Measurements from ENCODE around the gene PTPN9. TPM values are rescaled to one million over a fixed set of nuclear protein-coding genes. Genes with fewer than 3 reads are reported as not detected.
"Not testable (repeated sequence)": the region's sequence is repeated elsewhere in the genome, so short reads cannot be mapped to it uniquely, and the experiment has no call there.

The PTPN9 gene
- total RNA-seq, 1 experiment from 2014 or later, result 24.0 TPM

DNA sequence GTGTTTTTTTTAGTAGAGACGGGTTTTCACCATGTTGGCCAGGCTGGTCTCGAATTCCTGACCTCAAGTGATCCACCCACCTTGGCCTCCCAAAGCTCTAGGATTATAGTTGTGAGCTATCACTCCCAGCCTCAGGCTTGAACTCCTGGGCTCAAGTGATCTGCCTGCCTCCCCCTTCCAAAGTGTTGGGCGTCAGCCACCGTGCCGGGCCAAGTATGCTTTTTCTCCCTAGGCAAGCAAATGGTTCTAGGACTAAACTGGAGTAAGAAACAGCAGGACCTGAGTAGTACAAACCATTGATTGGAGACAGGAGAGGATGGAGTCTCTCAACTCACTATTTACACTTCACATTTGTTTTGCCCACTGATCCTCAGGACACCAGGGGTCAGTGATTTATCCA lies 4.6 kb upstream of the PTPN9 start:
- DNase-seq (ENCODE audit: low read depth), result no peak

DNA sequence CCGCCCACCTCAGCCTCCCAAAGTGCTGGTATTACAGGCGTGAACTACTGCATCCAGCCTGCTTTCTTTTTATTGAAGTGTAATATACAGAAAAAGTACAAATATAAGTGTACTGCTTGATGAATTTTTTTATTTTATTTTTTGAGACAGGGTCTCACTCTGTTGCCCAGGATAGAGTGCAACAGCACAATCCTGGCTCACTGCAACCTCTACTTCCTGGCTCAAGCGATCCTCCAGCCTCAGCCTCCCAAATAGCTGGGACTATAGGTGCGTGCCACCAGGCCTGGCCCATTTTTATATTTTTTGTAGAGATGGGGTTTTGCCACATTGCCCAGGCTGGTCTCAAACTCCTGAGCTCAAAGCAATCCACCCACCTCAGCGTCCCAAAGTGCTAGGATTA lies 3.8 kb upstream of the PTPN9 start:
- not testable (repeated sequence) for DNase-seq (ENCODE audit: low read depth)

DNA sequence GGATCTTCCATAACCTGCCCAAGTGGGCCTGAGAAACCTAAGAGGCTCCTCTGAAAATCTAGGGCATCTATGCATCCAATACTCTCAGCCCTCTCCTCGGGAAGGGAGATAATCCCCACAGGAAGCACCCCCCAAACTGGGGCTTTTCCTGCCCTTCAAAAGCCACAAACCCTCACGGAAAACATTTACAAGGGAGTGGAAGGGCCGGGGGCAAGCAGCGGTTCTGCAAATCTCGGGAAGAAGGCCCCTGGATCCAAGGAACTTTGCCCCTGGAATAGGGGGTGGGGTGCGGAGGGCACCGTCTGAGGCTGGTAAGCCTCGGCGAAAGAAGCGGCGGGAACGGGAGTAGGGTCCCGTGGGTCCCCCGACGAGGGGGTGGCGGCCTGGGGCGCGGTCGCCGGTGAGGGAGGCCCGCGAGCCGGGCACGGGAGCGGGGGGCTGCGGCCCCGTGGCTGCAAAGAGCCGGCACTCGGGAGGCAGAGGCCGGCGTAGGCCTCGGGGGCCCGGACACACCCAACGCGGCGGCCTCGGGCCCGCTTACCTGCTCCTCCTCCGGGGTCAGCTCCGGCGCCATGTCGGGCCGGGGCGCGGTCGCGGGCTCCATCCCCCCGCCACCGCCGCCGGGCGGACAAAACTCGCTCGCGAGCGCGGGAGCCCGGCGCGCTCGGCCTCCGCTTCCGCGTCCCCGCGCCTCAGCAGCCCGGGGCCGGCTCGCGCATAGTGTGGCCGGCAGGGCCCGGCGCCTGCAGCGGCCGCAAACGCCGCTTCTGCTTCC lies 755 bp downstream of the PTPN9 start:
- DNase-seq (ENCODE audit: low read depth), result no peak

DNA sequence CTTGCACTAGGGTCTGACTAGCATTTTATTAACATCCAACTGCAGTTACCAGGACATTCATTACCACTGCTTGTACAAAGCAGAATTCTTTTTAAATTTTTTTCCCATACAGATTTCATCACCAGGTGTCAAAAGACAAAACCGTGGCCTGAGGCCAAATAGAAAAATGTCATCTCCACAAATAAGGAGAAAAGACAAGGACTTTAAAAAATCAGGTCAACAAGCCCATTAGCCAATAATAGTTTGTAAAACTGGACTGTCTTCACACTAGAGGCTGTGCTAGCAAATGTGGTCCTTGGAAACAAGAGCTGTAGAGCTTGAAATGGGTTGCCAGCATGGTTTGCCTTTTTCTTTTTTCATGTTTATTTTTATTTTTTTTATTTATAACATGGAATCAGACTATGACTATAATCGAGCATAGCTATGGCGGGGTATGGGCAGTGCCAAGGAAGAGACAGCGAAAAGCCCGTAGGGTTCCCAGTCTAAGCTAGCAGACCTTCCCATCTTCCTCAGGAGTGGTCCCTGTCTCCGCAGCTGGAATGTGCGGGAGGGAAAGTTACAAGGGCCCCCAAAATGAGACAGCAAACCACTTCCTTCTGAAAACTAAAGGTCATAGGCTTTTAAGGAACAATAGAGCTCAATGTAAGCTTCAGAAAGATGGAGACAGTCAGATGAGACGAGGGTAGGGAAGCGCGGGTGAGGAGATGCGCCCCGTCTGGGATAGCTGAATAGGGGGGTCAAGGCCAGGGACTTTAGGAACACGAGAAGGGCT lies 1.5 kb downstream of the PTPN9 start:
- DNase-seq (ENCODE audit: low read depth), result no peak

DNA sequence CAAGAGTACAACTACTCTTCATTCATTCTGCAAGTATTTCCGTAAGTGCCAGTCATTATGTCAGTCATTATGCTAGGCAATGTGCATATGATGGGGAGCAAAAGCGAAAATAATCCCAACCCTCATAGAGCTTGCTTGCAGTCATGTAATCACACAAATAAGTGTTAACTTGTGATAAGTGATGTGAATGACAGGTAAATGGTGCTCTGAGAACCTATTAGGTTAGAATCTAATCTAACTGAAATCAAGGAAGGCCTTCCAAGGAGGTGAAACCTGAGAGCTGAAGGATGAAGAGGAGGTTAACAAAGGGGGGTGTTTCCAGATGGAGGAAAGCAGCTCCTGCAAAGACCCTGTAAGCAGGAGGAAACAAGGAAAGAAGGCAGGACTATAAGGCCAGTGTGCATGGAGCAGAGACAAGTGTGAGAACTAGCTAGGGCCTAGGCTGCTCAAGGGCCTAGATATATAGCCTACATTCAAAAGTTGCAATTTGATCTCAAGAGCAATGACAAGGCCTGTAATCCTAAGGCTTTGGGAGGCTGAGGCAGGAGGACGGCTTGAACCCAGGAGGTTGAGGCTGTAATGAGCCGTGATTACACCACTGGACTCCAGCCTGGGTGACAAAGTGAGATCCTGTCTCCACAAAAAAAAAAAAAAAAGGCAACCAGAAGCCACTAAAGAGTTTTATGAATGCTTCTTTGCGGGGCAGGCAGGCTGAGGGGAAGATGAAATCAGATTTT lies 5.3 kb downstream of the PTPN9 start:
- DNase-seq (ENCODE audit: low read depth), result no peak

DNA sequence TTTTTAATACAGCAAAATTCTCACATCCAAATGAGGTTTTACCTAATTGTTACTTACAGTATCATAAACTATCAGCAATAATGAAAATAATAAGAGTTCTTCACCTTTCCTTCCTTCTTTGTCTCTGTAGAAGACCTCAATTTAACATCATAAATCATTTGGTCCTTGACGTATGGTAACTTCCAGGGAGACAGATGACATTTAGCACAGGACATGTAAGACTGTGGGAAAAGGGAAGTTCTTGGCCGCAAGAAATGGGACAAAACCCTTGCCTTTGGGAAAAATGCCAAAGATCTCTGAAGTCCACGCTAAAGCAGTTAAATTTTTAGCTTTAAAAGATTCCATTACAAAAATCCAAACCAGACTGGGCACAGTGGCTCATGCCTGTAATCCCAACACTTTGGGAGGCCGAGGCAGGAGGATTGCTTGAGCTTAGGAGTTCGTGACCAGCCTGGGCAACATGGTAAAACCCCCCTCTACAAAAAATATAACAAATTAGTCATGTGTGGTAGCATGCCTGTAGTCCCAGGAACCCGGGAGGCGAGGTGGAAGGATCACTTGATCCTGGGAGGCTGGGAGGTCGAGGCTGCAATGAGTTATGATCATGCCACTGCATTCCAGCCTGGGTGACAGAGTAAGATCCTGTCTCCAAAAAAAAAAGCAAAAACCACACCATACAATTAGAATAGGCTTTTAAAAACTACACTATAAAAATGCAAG lies 8.8 kb downstream of the PTPN9 start:
- DNase-seq (ENCODE audit: low read depth), result no peak

DNA sequence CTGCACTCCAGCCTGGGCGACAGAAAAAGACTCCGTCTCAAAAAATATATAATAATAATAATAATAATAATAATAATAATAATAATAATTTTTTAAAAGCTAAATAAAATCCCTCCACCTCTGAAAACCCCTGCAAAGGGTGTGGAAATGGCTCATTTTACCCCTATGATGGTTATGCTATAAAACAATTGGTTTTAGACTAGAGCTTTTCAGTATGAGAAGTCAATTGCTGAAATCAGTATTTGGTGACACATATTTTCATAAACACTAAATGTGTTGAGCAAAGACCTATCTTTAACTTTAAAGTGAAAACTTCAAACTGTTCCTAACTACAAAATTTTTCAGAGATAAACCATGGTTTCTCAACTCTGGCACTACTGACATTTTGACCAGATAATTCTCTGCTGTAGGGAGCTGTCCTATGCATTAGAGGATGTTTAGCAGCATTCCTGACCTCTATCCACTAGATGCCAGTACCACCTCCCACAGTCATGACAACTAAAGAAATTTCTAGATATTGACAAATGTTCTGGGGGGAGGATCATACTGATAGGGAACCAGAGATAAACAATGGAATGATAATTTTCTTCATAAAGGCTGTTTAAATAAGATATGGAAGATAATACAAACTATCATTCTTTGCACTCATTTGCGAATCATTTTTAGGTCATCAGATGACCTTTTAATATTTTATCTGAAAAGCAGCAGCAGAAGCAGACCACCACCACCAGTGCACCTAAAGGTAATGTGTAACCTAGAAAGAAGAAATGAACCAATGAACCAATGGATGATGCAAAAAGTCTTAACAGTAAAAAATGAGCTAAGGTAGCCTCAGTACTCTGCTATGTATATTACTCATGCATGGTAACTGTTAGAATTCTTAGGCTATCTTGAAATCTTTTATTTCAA lies 13.8 kb downstream of the PTPN9 start:
- no peak for DNase-seq (ENCODE audit: low read depth)

DNA sequence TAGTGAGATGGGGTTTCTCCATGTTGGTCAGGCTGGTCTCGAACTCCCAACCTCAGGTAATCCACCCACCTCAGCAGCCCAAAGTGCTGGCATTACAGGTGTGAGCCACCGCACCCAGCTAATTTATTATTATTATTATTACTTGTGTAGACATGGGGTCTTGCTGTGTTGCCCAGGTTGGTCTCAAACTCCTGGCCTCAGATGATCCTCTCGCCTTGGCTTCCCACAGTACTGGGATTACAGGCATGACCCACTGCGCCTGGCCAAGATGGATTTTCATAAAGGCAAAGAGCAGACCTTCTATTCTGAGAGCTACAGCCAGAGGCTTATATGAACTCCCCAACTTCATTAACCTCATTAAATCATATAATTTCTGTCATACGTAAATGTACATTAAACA lies 17.2 kb downstream of the PTPN9 start:
- no peak for DNase-seq (ENCODE audit: low read depth)

DNA sequence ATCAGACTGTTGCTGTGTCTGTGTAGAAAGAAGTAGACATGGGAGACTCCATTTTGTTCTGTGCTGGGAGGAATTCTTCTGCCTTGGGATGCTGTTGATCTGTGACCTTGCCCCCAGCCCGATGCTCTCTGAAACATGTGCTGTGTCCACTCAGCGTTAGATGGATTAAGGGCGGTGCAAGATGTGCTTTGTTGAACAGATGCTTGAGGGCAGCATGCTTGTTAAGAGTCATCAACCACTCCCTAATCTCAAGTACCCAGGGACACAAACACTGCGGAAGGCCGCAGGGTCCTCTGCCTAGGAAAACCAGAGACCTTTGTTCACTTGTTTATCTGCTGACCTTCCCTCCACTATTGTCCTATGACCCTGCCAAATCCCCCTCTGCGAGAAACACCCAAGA lies 19.8 kb downstream of the PTPN9 start:
- DNase-seq (ENCODE audit: low read depth), result not testable (repeated sequence)

DNA sequence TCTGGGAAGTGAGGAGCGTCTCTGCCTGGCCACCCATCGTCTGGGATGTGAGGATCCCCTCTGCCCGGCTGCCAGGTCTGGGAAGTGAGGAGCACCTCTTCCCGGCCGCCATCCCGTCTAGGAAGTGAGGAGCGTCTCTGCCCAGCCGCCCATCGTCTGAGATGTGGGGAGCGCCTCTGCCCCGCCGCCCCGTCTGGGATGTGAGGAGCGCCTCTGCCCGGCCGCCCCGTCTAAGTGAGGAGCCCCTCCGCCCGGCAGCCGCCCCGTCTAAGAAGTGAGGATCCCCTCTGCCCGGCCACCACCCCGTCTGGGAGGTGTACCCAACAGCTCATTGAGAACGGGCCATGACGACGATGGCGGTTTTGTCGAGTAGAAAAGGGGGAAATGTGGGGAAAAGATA lies 20.2 kb downstream of the PTPN9 start:
- not testable (repeated sequence) for DNase-seq (ENCODE audit: low read depth)

DNA sequence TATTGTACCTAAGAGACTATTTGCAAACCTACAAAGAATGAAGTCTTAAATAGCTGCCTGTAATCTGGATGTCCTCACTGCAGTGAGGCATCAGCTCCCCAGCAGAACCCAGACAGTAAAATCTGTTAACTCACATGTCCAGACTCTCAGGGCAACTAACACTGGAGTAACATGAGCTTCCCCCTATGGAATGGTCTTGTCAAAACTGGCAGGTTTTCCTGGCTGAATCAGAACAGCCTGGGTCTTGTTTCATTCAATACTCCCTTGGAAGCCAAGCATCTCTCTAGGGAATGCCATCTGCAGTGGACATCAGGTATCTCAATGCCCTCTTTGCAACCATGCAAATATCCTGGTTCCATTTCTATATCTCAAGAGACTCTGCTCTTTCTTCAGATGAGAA lies 24.4 kb downstream of the PTPN9 start:
- DNase-seq (ENCODE audit: low read depth), result peak; percentile 12

DNA sequence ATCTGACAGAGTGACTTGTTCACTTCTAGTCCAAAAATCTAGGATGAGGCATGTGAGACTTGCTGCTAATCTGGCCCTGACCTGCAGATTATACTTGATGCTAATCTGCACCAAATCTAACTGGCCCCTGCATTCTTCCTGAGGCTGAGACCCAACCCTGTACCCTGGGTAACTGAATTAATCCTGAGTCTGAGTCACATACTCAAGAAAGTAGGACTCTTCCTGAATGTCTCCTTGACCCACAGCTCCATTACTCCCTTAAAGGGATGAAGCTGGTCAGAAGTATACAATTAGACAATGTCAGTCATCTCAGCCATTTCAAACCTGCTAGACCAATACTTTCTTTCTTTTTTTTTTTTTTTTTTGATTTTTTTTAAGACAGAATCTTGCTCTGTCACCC lies 25.5 kb downstream of the PTPN9 start:
- no peak for DNase-seq (ENCODE audit: low read depth)

DNA sequence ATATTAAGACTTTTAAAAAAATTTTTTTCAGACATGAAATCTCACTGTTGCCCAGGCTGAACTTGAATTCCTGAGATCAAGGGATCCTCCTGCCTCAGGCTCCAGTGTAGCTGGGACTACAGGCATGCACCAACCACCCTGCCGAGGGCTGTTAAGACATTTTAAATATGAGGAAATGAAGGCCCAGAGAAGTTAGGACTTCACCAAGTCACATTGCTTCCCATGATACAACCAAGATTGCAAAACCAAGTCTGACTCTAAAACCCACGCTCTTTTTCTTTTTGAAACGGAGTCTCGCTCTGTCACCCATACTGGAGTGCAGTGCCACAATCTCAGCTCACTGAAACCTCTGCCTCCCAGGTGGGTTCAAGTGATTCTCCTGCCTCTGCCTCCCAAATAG lies 28.0 kb downstream of the PTPN9 start:
- DNase-seq (ENCODE audit: low read depth), result no peak

DNA sequence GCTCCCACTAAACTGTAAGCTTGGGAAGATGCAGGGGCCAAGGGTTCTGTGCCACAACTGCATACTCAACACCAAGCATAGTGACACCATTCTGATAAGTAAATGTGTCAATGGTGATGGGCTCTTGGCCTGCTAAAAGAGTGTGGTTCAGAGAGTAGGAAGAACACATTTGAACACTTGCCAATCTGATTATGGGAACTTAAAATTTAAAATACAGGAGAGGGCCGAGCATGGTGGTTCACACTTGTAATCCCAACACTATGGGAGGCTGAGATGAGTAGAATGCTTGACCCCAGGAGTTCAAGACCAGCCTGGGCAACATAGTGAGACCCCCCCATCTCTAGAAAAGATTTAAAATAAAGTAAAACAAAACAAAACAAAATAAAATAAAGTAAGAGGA lies 34.1 kb downstream of the PTPN9 start:
- DNase-seq (ENCODE audit: low read depth), result no peak

DNA sequence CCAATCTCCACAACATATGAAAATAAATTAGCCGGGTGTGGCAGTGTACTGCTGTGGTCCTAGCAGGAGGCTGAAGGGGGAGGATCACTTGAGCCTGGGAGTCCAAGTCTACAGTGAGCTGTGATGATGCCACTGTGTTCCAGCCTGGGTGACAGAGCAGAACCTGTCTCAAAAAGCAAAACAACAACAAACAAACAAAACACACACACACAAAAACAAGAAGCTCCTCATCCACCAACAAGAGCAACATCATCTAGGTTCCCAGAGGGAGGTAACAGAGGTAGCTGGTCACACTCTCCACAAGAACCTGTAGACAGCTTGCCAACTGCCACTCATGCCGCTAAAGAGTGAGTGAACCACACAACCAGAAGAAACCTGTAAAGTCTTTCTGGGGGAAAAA lies 34.8 kb downstream of the PTPN9 start:
- no peak for DNase-seq (ENCODE audit: low read depth)

DNA sequence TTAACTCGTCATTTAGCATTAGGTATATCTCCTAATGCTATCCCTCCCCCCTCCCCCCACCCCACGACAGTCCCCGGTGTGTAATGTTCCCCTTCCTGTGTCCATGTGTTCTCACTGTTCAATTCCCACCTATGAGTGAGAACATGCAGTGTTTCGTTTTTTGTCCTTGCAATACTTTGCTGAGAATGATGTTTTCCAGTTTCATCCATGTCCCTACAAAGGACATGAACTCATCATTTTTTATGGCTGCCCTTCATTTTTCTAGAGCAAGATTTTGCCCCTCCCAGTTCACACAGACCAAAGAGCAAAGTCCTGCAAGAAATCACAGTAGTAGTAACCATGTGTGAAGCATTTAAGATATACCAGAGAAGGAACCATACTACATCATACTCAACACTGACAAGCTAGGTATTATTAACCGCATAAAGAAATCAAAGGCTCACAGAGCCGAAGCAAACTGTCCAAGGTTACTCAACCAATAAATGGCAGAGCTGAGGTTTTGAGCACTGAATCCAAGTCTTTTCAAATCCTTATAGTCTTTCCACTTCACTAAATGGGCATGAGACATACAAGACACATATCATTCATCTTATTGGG lies 36.1 kb downstream of the PTPN9 start:
- not testable (repeated sequence) for DNase-seq (ENCODE audit: low read depth)

DNA sequence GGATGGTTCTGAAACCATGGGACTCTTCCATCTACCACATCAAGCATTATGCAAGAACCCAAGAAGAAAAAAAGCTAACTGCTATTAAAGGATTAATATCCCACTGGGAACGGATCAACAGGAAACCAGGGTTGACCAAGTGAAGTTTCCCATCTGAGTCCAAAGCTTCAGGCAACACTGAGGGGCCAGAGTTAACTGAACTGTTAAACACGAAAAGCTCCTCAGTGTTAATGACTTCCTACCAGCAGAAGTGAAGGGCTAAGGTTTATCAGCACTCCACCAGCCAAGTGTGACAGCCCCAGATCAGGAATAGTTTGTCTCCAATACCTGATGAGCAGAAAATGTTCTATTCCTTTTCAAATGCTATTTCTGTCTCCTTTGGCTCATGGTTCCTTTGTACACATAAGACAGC lies 36.7 kb downstream of the PTPN9 start:
- no peak for DNase-seq (ENCODE audit: low read depth)

DNA sequence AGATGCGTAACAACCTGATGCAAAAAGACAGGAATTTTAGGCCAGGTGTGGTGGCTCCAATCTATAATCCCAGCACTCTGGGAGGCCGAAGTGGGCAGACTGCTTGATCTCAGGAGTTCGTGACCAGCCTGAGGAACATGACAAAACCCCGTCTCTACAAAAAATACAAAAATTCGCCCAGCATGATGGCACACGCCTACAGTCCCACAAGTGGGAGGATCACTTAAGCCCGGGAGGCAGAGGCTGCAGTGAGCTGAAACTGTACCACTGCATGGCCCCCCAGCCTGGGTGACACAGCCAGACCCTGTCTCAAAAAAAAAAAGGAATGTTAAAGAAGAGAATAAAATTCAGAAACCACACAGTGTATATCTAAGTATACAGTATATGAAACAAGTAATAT lies 40.7 kb downstream of the PTPN9 start:
- no peak for DNase-seq (ENCODE audit: low read depth)

DNA sequence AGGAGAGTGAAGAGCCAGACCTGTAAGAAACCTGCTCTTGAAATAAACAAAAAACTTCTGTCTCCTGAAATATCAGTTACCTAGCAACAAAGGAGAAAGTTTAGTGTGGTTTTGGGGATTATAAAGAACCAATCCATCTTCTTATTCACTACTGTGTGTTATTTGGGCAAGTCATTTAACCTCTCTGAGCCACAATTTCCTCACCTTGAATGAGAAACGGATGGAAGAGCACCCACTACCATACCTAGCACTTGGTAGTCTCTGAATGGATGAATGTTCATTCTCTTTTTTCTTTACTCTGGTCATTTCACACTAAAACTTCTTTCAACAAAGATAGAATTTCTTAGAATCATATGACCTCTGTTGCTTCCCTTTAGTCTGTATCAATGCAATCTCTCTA lies 45.2 kb downstream of the PTPN9 start:
- no peak for DNase-seq (ENCODE audit: low read depth)

Data from HT1080 (cell line).